CD4-positive, alpha-beta T cell treated with Interleukin-1 beta for 1 hour (primary cell): ENCODE results near the gene IL11.
A peak's percentile ranks its signal among the peaks of the same experiment; 100 is the strongest.

ENCODE experiments used
- DNase-seq, 2 donors: peaks; one replicate each; pipeline ENCODE4 v3.0.0-alpha.2; 2020 to 2022

Gene IL11

GRCh38 chr19:55369653-55370304 is 484 bp downstream of the IL11 start:
- DNase-seq: peak; percentile 30 to 33

- no peak for DNase-seq
Measured at GRCh38 chr19:55368701-55369563, 1.3 kb downstream of the IL11 start.

GRCh38 chr19:55368106-55368505 is 2.2 kb downstream of the IL11 start:
- DNase-seq: no peak

- DNase-seq: no peak
Measured at GRCh38 chr19:55366790-55367189, 3.5 kb downstream of the IL11 start.

DNA sequence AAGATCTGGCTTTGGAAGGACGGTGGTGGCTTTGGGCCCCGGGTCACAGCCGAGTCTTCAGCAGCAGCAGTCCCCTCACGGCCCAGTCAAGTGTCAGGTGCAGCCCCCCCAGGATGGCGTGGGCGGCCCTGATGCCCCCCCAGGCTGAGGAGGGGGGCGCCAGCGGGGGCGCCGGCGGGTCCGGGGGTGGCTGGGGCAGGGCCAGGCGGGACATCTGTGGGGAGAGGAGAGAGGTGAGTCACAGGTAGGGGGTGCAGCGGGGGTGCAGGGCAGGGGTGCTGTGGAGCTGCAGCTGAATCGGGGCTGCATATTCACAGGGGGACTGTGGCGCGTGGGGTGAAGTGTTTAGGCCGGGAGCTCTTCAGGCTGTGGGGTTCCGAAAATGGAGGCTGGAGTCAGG is 4.3 kb downstream of the IL11 start:
- no peak for DNase-seq

DNA sequence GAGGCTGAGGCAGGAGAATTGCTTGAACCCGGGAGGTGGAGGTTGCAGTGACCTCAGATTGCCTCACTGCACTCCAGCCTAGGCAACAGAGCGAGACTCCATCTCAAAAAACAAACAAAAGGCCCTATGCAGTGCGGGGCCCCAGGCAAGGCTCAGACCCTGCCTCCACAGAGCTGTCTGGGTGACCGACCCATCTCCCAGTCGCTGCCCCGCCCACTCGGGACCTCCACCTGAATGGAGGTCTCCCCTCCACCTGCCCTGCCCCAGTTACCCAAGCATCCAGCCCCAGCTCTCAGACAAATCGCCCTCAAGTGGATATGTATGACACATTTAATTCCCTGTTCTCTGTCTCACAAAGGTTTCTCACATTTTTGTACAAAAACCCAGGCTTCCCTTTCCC is 5.0 kb downstream of the IL11 start:
- DNase-seq: no peak

DNA sequence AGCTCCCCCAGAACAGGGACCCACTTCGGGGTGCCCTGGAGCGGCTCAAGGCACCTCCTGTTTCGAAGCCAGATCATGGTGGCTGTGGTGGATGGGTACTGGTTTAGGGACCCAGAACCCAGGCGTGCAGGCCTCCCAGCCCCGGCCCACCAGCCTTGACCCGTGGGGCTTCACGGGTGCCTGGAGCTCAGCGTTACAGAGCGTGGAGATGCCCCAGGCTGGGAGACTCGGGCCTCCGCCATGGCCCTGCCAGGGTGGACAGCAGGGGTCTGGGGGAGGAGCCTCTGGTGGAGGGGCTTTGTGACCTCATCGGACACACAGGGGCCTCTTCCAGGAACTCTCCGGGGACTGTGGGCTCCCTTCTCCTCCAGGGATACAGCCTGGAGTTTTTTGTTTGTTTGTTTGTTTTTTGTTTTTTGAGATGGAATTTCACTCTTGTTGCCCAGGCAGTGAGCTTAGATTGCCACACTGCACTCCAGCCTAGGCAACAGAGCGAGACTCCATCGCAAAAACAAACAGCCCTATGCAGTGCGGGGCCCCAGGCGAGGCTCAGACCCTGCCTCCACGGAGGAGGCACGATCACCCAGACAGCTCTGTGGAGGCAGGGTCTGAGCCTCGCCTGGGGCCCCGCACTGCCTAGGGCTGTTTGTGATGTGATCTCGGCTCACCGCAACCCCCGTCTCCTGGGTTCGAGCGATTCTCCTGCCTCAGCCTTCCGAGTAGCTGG is 7.1 kb downstream of the IL11 start, which contains the start of gene GARIN5B:
GARIN5B (minus strand) TSS at position 271 of the 727 bp plus-strand sequence; CDS start at position 77, 194 bp downstream.
- DNase-seq: no peak

- no peak for DNase-seq
Measured at GRCh38 chr19:55362174-55362989, 7.9 kb downstream of the IL11 start.

DNA sequence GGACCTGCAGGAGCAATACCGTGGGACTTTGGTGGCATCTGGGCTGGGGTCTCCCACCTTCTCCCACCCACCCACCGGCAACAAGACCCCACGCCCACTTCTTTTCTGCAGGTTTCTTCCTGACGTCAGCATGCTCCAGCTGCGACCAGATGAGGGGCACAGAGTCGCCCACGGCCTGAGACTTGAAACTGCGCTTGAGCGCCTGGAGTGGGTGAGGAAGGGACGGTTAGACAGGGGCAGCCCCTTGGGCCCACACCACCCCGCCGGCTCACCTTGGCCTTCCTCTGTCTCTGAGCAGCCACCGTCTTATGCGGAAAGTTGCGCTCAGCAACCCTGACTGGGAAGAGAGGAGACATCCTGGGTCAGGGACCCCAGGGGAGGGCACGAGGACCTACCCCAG is 9.4 kb downstream of the IL11 start:
- DNase-seq: no peak

GRCh38 chr19:55358943-55359908 is 11.0 kb downstream of the IL11 start:
- DNase-seq: no peak

- no peak for DNase-seq
Measured at GRCh38 chr19:55358493-55358892, 11.8 kb downstream of the IL11 start.

DNA sequence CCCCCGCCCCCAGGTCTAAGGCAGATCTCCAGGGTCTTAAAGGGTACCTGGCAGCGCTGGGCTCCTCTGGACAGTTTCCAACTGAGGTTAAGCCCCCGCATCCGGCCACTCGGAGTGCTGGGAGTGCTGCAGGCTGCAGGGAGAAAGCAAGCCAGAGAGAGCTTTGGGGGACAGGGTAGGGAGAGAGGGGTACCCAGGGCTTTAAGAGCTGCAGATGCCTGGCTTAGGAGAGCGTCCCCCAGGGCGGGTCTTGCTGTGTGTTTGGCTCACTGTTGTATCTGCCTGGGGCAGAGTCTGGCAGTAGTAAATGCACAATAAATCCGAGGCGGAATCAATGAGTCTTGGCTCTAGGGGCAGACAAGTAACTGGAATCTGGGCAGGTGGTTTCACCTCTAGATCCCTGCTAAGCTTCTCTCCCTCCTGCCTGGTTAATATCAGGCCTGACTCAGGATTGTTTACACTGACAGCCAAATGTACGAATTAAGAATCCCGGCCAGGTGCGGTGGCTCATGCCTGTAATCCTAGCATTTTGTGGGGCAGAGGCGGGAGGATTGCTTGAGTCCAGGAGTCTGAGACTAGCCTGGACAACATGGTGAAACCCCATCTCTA is 14.9 kb downstream of the IL11 start:
- DNase-seq: no peak

GRCh38 chr19:55354698-55355212 is 15.5 kb downstream of the IL11 start, which contains the start of gene COX6B2:
Gene COX6B2 (minus strand): TSS chr19:55354719. CDS start chr19:55354521, 198 bp downstream.
- no peak for DNase-seq

DNA sequence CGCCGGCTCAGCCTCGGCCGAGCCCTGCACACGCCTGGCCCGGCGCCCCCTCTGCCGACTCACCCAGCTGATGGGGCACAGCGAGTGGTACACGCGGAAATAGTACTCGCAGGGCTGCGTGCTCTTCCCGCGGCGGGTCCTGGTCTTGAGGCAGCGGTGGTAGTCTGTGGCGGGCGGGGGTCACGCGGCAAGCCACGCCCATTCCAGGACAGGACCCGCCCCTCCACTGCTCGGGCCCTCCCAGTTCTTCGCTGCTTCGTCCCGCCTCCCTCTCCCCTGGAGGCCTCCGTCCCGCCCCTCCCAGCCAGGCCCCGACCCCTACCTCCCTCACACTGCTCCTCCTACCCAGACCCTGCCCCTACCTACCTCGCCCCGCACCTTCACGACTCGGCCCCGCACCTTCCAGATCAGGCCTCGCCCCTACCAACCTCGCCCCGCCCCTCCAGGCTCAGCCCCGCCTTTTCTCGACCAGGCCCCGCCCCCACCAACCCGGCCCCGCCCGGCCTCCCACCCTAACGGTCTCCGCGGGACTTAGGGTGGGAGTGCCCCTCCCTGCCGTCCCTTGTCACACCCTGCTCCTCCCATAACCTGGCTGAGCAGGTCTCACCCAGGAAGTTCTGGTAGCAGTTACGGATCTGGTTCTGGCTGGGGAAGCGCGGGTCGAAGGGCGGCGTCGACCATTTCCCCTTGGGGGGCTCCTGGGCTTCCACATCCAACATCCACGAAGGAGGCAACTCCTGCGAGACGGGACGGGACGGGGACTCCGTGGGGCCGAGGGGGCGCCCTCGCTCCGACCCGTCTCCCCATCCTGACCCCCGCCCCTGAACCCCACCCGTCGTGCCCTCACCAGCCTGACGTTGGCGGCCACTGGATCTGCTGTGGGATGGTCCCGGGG is 16.2 kb downstream of the IL11 start:
- DNase-seq: peak; percentile 75 to 81

DNA sequence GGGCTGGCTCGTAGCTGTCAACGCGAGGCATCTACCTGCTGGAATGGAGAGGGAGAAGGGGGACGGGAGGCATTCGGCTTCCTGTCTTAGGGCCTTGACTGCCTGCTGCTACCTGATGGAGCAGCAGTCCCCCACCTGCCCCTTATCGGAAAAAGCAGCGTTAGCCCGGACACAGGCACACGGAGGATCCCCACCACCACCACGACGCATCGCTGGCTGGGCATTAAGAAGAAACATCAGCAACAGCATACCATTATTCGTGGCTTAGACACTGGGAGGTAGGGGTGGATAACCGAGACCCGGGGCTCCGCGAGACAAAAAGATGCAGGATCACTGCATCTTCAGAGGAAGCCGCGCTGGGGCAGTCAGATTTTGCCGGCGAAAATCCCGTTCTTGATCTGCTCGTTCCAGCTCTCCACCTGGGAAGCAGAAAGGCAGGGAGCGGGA is 16.9 kb downstream of the IL11 start:
- DNase-seq: no peak

- no peak for DNase-seq
Measured at GRCh38 chr19:55352549-55353145, 17.6 kb downstream of the IL11 start.

- DNase-seq: no peak
Measured at GRCh38 chr19:55352040-55352439, 18.2 kb downstream of the IL11 start.

GRCh38 chr19:55350620-55351315 is 19.5 kb downstream of the IL11 start:
- DNase-seq: no peak
